HCT116 (cell line): ENCODE measurements around the gene CASTOR1. TPM values are rescaled to one million over a fixed set of nuclear protein-coding genes. Genes with fewer than 3 reads are reported as not detected.

Experiments used
- ATAC-seq: fragments of 200-7000 bp; cut with Tn5 transposase; 2 replicates; pipeline ENCODE4 v1.9.1; 2020; ENCODE audit warnings: mild to moderate bottlenecking, moderate library complexity
- BruUV-seq: library from RNA; stranded (reverse); fragments of 400-500 nt; replicated peaks from 2 replicates; lab custom pipeline; 2021; lab: Mats Ljungman, UMichigan
- CTCF ChIA-PET: fragments of 300-600 bp; sonication (Branson Sonifier 250); formaldehyde crosslinking; loops from one replicate; lab custom pipeline; 2021; ENCODE audit warnings: antibody characterized with exemption; lab: Charles Lee
- POLR2A ChIA-PET: fragments of 300-600, 350-600 bp; sonication (Branson Sonifier 250); formaldehyde crosslinking; loops from one replicate; lab custom pipeline; 2021; ENCODE audit warnings: antibody characterized with exemption; lab: Charles Lee
- RAD21 ChIA-PET, 2 experiments: fragments of 300-600 bp; sonication (Branson Sonifier 250); formaldehyde crosslinking; loops; one replicate each; lab custom pipeline; 2023; ENCODE audit warnings: low total read pairs in 2 of 2; ENCODE audit not compliant: uncharacterized antibody in 2 of 2, unreplicated experiment in 2 of 2, low non-redundant PET in 1 of 2; lab: Charles Lee
- DNase-seq: peaks from one replicate; pipeline ENCODE4 v3.0.0-alpha.2; 2010; ENCODE audit warnings: low read depth, low spot score
- H2AFZ ChIP-seq: fragments of 200-600 bp; shearing (Covaris generic), sonication (generic); 2 replicates; pipeline ENCODE4 v1.6.1; 2017; ENCODE audit warnings: low read depth, mixed run types, mixed read lengths, antibody characterized with exemption, low read length; ENCODE audit not compliant: poor library complexity, severe bottlenecking
- H3K27ac ChIP-seq: 2 replicates; pipeline ENCODE4 v1.5.1; 2012; ENCODE audit warnings: low read depth, low read length
- H3K27me3 ChIP-seq: fragments of 200-600 bp; sonication (generic); 2 replicates; pipeline ENCODE4 v1.6.1; 2016; ENCODE audit warnings: mixed run types, low read length, mixed read lengths; ENCODE audit not compliant: insufficient read depth
- H3K36me3 ChIP-seq, 2 experiments: fragments of 200-500 bp in 1 of 2; fragments of 200-600 bp in 1 of 2; sonication (Bioruptor generic) in 1 of 2; sonication (generic) in 1 of 2; 2 replicates each; pipeline versions ENCODE4 v1.5.1 to v1.6.1; 2014 to 2016; ENCODE audit warnings: low read length in 2 of 2, inconsistent platforms in 1 of 2, mixed read lengths in 1 of 2, mixed run types in 1 of 2; ENCODE audit not compliant: insufficient read depth in 2 of 2, control insufficient read depth in 1 of 2
- H3K4me1 ChIP-seq, 2 experiments: fragments of 200-600 bp in 1 of 2; sonication (generic) in 1 of 2; 2 replicates each; pipeline versions ENCODE4 v1.5.1 to v1.6.1; 2012 to 2017; ENCODE audit warnings: low read length in 2 of 2, inconsistent platforms in 1 of 2, mild to moderate bottlenecking in 1 of 2, mixed read lengths in 1 of 2, mixed run types in 1 of 2, moderate library complexity in 1 of 2; ENCODE audit not compliant: insufficient read depth in 2 of 2, control insufficient read depth in 1 of 2
- H3K4me2 ChIP-seq: fragments of 200-600 bp; sonication (generic); 2 replicates; pipeline ENCODE4 v1.6.1; 2017; ENCODE audit warnings: mixed run types, low read length, mixed read lengths
- H3K4me3 ChIP-seq, 2 experiments: fragments of 200-600 bp in 1 of 2; sonication (generic) in 1 of 2; replicated peaks in 1 of 2; 2 replicates each; pipeline ENCODE4 v1.5.1; 2011 to 2016; ENCODE audit warnings: low read length in 2 of 2, control low read depth in 1 of 2, low read depth in 1 of 2, mild to moderate bottlenecking in 1 of 2, mixed read lengths in 1 of 2, mixed run types in 1 of 2
- H3K79me2 ChIP-seq: fragments of 200-600 bp; sonication (generic); 2 replicates; pipeline ENCODE4 v1.6.1; 2017; ENCODE audit warnings: mild to moderate bottlenecking, mixed run types, low read length, moderate library complexity, mixed read lengths; ENCODE audit not compliant: insufficient read depth
- H3K9ac ChIP-seq: fragments of 200-600 bp; sonication (generic); 2 replicates; pipeline ENCODE4 v1.6.1; 2016; ENCODE audit warnings: low read length, mixed read lengths
- H3K9me2 ChIP-seq: fragments of 200-600 bp; sonication (generic), shearing (Covaris generic); 2 replicates; pipeline ENCODE4 v1.6.1; 2017; ENCODE audit warnings: mixed run types, mild to moderate bottlenecking, moderate library complexity; ENCODE audit not compliant: insufficient read depth
- H3K9me3 ChIP-seq, 2 experiments: fragments of 200-500 bp in 1 of 2; fragments of 200-600 bp in 1 of 2; sonication (Bioruptor generic) in 1 of 2; sonication (generic) in 1 of 2; 2 replicates each; pipeline ENCODE4 v1.6.1; 2014 to 2017; ENCODE audit warnings: low read length in 2 of 2, mixed read lengths in 2 of 2, inconsistent platforms in 1 of 2, low read depth in 1 of 2, mild to moderate bottlenecking in 1 of 2, mixed run types in 1 of 2, moderate library complexity in 1 of 2; ENCODE audit not compliant: control insufficient read depth in 1 of 2, insufficient read depth in 1 of 2
- H4K20me1 ChIP-seq: fragments of 200-600 bp; sonication (generic), shearing (Covaris generic); 2 replicates; pipeline ENCODE4 v1.6.1; 2017; ENCODE audit warnings: mixed run types, mild to moderate bottlenecking, moderate library complexity; ENCODE audit not compliant: insufficient read depth
- CBX3 ChIP-seq: IDR thresholded peaks from 2 replicates; pipeline ENCODE4 v1.6.1; 2012; ENCODE audit warnings: low read depth
- CEBPB ChIP-seq: IDR thresholded peaks from 2 replicates; pipeline ENCODE4 v1.6.1; 2012; ENCODE audit warnings: low read depth
- ELF1 ChIP-seq: IDR thresholded peaks from 2 replicates; pipeline ENCODE4 v1.6.1; 2012; ENCODE audit warnings: low read depth, borderline replicate concordance
- EZH2phosphoT487 ChIP-seq: fragments of 200-600 bp; IDR thresholded peaks from 2 replicates; pipeline ENCODE4 v1.6.1; 2018; ENCODE audit warnings: antibody characterized with exemption, borderline replicate concordance
- FOSL1 ChIP-seq: IDR thresholded peaks from 2 replicates; pipeline ENCODE4 v1.6.1; 2012; ENCODE audit warnings: low read depth
- JUND ChIP-seq: IDR thresholded peaks from 2 replicates; pipeline ENCODE4 v1.6.1; 2012
- MAX ChIP-seq: IDR thresholded peaks from 2 replicates; pipeline ENCODE4 v1.6.1; 2012
- POLR2A ChIP-seq: IDR thresholded peaks from 2 replicates; pipeline ENCODE4 v1.7.0; 2011; ENCODE audit warnings: borderline replicate concordance; ENCODE audit not compliant: insufficient read depth, insufficient read length; ENCODE audit errors: extremely low read depth
- POLR2AphosphoS5 ChIP-seq: IDR thresholded peaks from 2 replicates; pipeline ENCODE4 v1.6.1; 2011; ENCODE audit warnings: mild to moderate bottlenecking, low read depth, low read length, moderate library complexity
- SIN3A ChIP-seq: IDR thresholded peaks from 2 replicates; pipeline ENCODE4 v1.6.1; 2012; ENCODE audit warnings: low read depth
- SP1 ChIP-seq: IDR thresholded peaks from 2 replicates; pipeline ENCODE4 v1.6.1; 2012; ENCODE audit warnings: low read depth
- TCF7L2 ChIP-seq: IDR thresholded peaks from 2 replicates; pipeline ENCODE4 v1.7.0; 2011; ENCODE audit warnings: borderline replicate concordance, inconsistent platforms; ENCODE audit not compliant: insufficient read depth, insufficient read length; ENCODE audit errors: extremely low read depth
- ZFX ChIP-seq: fragments of 450-650 bp; IDR thresholded peaks from 2 replicates; pipeline ENCODE4 v1.6.1; 2017
- intact Hi-C: fragments of 100-400 bp; cut with micrococcal nuclease; formaldehyde crosslinking; loops from 2 replicates; pipeline ENCODE4 v1.10.0; 2022
- total RNA-seq: library from RNA; stranded (reverse); gene quantifications from one replicate; pipeline ENCODE4 v1.2.1, GENCODE V29; 2021; ENCODE audit not compliant: unreplicated experiment
- TF ChIP-seq, protein P1 (sequence below): IDR thresholded peaks from 2 replicates; pipeline ENCODE4 v1.6.1; 2011; ENCODE audit warnings: mild to moderate bottlenecking, low read length, moderate library complexity; ENCODE audit not compliant: insufficient replicate concordance; ENCODE audit errors: extremely low read depth
- TF ChIP-seq, protein P2 (sequence below), 3 experiments: fragments of 200-600 bp in 1 of 3; sonication (generic) in 1 of 3; IDR thresholded peaks in 2 of 3; conservative IDR thresholded peaks in 1 of 3; 2 replicates each; pipeline ENCODE4 v1.5.1; 2012 to 2017; ENCODE audit warnings: low read depth in 2 of 3, low read length in 2 of 3, antibody characterized with exemption in 1 of 3, borderline replicate concordance in 1 of 3, control low read depth in 1 of 3, mild to moderate bottlenecking in 1 of 3, mixed read lengths in 1 of 3, mixed run types in 1 of 3, moderate library complexity in 1 of 3; ENCODE audit not compliant: insufficient read depth in 1 of 3

The CASTOR1 gene
- total RNA-seq, 1 experiment from 2014 or later, result 6.5 TPM

DNA sequence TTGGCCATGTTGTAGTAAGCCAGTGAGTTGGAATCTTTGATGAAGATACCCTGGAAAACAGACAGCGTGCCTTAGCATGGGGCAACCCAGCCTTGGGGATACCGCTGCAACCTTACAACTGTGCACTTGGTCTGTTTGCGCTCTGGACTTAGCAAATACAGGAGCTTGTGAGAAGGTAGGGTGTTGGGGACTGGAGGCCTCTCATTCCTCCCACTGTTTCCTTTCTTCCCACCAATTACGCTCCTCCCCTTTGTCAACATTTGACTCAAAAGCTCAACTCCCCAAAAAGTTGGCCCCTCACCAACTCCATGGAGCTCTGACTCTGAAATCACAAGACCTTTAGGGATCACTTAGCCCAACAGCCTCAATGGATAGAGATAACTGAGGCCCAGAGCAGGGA lies 45.3 kb upstream of the CASTOR1 start:
- DNase-seq, result no peak
- Histone ChIP-seq H2AFZ (no peak overlapping the region), H3K4me2 (no peak overlapping the region), H3K27ac (no peak overlapping the region), H3K36me3 (peaks cover 49 to 74% of the 10 kb centered on the region in 2 experiments; a peak in 3 of 4 replicates), H3K79me2 (no peaks in the 10 kb centered on the region), H3K27me3 (no peaks in the 10 kb centered on the region), H3K9me2 (no peaks in the 10 kb centered on the region), H3K9ac (no peak overlapping the region), H3K9me3 (no peaks in the 10 kb centered on the region), H3K4me1 (no peaks in the 10 kb centered on the region), H4K20me1 (no peaks in the 10 kb centered on the region), H3K4me3 (no peak overlapping the region)
- RAD21 ChIA-PET, result no interaction called here
- BruUV-seq, result no TSS peak
- ATAC-seq, result no peak
- POLR2A ChIA-PET, result no interaction called here
- no peak for TF ChIP-seq FOSL1
- TF ChIP-seq CEBPB, result no peak
- TF ChIP-seq, protein P1, sequence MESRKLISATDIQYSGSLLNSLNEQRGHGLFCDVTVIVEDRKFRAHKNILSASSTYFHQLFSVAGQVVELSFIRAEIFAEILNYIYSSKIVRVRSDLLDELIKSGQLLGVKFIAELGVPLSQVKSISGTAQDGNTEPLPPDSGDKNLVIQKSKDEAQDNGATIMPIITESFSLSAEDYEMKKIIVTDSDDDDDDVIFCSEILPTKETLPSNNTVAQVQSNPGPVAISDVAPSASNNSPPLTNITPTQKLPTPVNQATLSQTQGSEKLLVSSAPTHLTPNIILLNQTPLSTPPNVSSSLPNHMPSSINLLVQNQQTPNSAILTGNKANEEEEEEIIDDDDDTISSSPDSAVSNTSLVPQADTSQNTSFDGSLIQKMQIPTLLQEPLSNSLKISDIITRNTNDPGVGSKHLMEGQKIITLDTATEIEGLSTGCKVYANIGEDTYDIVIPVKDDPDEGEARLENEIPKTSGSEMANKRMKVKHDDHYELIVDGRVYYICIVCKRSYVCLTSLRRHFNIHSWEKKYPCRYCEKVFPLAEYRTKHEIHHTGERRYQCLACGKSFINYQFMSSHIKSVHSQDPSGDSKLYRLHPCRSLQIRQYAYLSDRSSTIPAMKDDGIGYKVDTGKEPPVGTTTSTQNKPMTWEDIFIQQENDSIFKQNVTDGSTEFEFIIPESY, result no peak
- no peak for TF ChIP-seq CBX3
- TF ChIP-seq ZFX, result no peak
- no peak for TF ChIP-seq POLR2A
- no peak for TF ChIP-seq TCF7L2
- CTCF ChIA-PET, result no interaction called here
- intact Hi-C loops, result no loop called here

DNA sequence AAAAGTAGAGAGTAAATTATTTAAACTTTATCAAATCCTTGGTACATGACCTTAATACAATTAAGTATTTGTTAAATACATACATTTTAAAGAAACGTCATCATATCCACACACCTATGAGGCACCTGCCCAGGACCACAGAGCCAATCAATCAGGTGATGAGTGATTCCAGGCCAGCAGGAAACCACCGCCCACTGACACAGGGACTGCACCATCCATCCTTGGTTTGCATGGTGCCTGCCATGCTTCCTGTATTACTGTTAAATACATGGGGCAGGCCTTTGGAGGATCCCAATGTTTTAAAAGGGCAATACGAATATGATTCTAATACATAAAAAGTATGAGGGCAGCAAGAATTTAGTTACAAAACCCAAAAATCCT lies 44.4 kb upstream of the CASTOR1 start:
- H3K27me3 ChIP-seq, result no peaks in the 10 kb centered on the region
- H4K20me1 ChIP-seq, result no peaks in the 10 kb centered on the region
- DNase-seq (no peak), ATAC-seq (no peak)
- no peak overlapping the region for H3K4me3 ChIP-seq
- POLR2A ChIA-PET, result no interaction called here
- peaks cover 0 to 3% of the 10 kb centered on the region in 2 experiments; a peak in 1 of 4 replicates for H3K4me1 ChIP-seq
- H3K4me2 ChIP-seq, result no peak overlapping the region
- H3K36me3 ChIP-seq, result peaks cover 42 to 66% of the 10 kb centered on the region in 2 experiments; a peak in 3 of 4 replicates
- H3K9ac ChIP-seq, result no peak overlapping the region
- H3K9me3 ChIP-seq, result no peaks in the 10 kb centered on the region
- no peaks in the 10 kb centered on the region for H3K9me2 ChIP-seq
- no peak overlapping the region for H2AFZ ChIP-seq
- no TSS peak for BruUV-seq
- no peaks in the 10 kb centered on the region for H3K79me2 ChIP-seq
- intact Hi-C loops, result no loop called here
- CTCF ChIA-PET, result no interaction called here
- H3K27ac ChIP-seq, result no peak overlapping the region
- RAD21 ChIA-PET, result no interaction called here
- no peak for TF ChIP-seq FOSL1
- no peak for TF ChIP-seq JUND
- TF ChIP-seq EZH2phosphoT487, result no peak
- TF ChIP-seq POLR2AphosphoS5, result no peak
- TF ChIP-seq, protein P1, result no peak
- no peak for TF ChIP-seq TCF7L2
- no peak for TF ChIP-seq CBX3
- no peak for TF ChIP-seq ELF1
- no peak for TF ChIP-seq SIN3A
- TF ChIP-seq ZFX, result no peak
- TF ChIP-seq, protein P2, sequence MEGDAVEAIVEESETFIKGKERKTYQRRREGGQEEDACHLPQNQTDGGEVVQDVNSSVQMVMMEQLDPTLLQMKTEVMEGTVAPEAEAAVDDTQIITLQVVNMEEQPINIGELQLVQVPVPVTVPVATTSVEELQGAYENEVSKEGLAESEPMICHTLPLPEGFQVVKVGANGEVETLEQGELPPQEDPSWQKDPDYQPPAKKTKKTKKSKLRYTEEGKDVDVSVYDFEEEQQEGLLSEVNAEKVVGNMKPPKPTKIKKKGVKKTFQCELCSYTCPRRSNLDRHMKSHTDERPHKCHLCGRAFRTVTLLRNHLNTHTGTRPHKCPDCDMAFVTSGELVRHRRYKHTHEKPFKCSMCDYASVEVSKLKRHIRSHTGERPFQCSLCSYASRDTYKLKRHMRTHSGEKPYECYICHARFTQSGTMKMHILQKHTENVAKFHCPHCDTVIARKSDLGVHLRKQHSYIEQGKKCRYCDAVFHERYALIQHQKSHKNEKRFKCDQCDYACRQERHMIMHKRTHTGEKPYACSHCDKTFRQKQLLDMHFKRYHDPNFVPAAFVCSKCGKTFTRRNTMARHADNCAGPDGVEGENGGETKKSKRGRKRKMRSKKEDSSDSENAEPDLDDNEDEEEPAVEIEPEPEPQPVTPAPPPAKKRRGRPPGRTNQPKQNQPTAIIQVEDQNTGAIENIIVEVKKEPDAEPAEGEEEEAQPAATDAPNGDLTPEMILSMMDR (IDR thresholded peaks at IDR 0.05 in 2 of 3, conservative IDR thresholded peaks at IDR 0.05 in 1 of 3; ENCODE audit: borderline replicate concordance in 1 of 3, insufficient read depth in 1 of 3, low read depth in 2 of 3, low read length in 2 of 3), result no peak
- TF ChIP-seq POLR2A, result no peak
- no peak for TF ChIP-seq MAX
- no peak for TF ChIP-seq SP1
